Measurements from ENCODE around the gene SF3A1. TPM values are rescaled to one million over a fixed set of nuclear protein-coding genes. Genes with fewer than 3 reads are reported as not detected.

The SF3A1 gene
- polyA plus RNA-seq, 1 donor from 2014 or later, result 14.4 TPM

GRCh38 chr22:30390974-30391691 is 34.4 kb upstream of the SF3A1 start:
- no peaks in the 10 kb centered on the region for H4K20me1 ChIP-seq (ENCODE audit: insufficient read depth)
- H3K9ac ChIP-seq (ENCODE audit: low read length), result no peak overlapping the region
- H3K79me2 ChIP-seq (replicated peaks; ENCODE audit: insufficient read depth, low read length), result no peaks in the 10 kb centered on the region
- H3K27me3 ChIP-seq (ENCODE audit: insufficient read depth, low read depth, low read length), result peaks cover 2% of the 10 kb centered on the region
- no peaks in the 10 kb centered on the region for H3K9me3 ChIP-seq (ENCODE audit: low read length)
- H3K4me3 ChIP-seq (ENCODE audit: low read length), result no peak overlapping the region
- no peak overlapping the region for H2AFZ ChIP-seq (ENCODE audit: low read depth, low read length)
- H3K36me3 ChIP-seq (ENCODE audit: insufficient read depth, low read length), result no peaks in the 10 kb centered on the region
- TF ChIP-seq CTCF (IDR thresholded peaks at IDR 0.05; ENCODE audit: poor library complexity, severe bottlenecking) (peak; percentile 43), SMC3 (conservative IDR thresholded peaks at IDR 0.05; ENCODE audit: poor library complexity) (peak; percentile 21), EP300 (conservative IDR thresholded peaks at IDR 0.05; ENCODE audit: poor library complexity, severe bottlenecking) (no peak)
- H3F3A ChIP-seq (ENCODE audit: insufficient read depth, low read length, poor library complexity, severe bottlenecking), result no peaks in the 10 kb centered on the region
- no peaks in the 10 kb centered on the region for H3K9me2 ChIP-seq (ENCODE audit: insufficient read depth, low read length)
- H3K4me2 ChIP-seq (ENCODE audit: low read length), result no peak overlapping the region
- H3K27ac ChIP-seq (ENCODE audit: low read length), result no peak overlapping the region

- no peaks in the 10 kb centered on the region for H3K79me2 ChIP-seq (replicated peaks; ENCODE audit: insufficient read depth, low read length)
- H3K36me3 ChIP-seq (ENCODE audit: insufficient read depth, low read length), result no peaks in the 10 kb centered on the region
- no peaks in the 10 kb centered on the region for H3F3A ChIP-seq (ENCODE audit: insufficient read depth, low read length, poor library complexity, severe bottlenecking)
- H3K9ac ChIP-seq (ENCODE audit: low read length), result peak within 1 kb of the TSS; percentile 55
- H3K27ac ChIP-seq (ENCODE audit: low read length), result no peak within 1 kb of the TSS
- no peaks in the 10 kb centered on the region for H3K9me2 ChIP-seq (ENCODE audit: insufficient read depth, low read length)
- H3K4me3 ChIP-seq (ENCODE audit: low read length), result peak within 1 kb of the TSS; percentile 63
- no peaks in the 10 kb centered on the region for H4K20me1 ChIP-seq (ENCODE audit: insufficient read depth)
- H2AFZ ChIP-seq (ENCODE audit: low read depth, low read length), result peak within 1 kb of the TSS; percentile 8
- no peak within 1 kb of the TSS for H3K4me2 ChIP-seq (ENCODE audit: low read length)
- no peaks in the 10 kb centered on the region for H3K9me3 ChIP-seq (ENCODE audit: low read length)
- H3K27me3 ChIP-seq (ENCODE audit: insufficient read depth, low read depth, low read length), result no peaks in the 10 kb centered on the region
- TF ChIP-seq TAF1 (IDR thresholded peaks at IDR 0.05; ENCODE audit: low read depth), result no peak
- no peak for TF ChIP-seq REST (IDR thresholded peaks at IDR 0.05; ENCODE audit: borderline replicate concordance)
- TF ChIP-seq CTCF (IDR thresholded peaks at IDR 0.05; ENCODE audit: poor library complexity, severe bottlenecking), result peak; percentile 82
- TF ChIP-seq SMC3 (conservative IDR thresholded peaks at IDR 0.05; ENCODE audit: poor library complexity), result peak; percentile 82
- no peak for TF ChIP-seq POLR2AphosphoS5 (IDR thresholded peaks at IDR 0.05)
- TF ChIP-seq MXI1 (conservative IDR thresholded peaks at IDR 0.05; ENCODE audit: poor library complexity, severe bottlenecking), result no peak
- peak; percentile 78 for TF ChIP-seq RAD21 (conservative IDR thresholded peaks at IDR 0.05)
- no peak for TF ChIP-seq EZH2 (IDR thresholded peaks at IDR 0.05; ENCODE audit: borderline replicate concordance, insufficient read depth, low read length, poor library complexity, severe bottlenecking)
- TF ChIP-seq EP300 (conservative IDR thresholded peaks at IDR 0.05; ENCODE audit: poor library complexity, severe bottlenecking), result no peak
These were observed 30.5 kb upstream of the SF3A1 start, which contains the start of gene RNF215 for GRCh38 chr22:30386960-30387827. Gene RNF215, minus strand, starts transcription at chr22:30387411. Its CDS starts 98 bp downstream, at chr22:30387313.
